NCI-H1930 (cell line): Measurements from ENCODE around the gene TBC1D2.
A peak's percentile ranks its signal among the peaks of the same experiment; 100 is the strongest.
"Not testable (repeated sequence)": the region's sequence is repeated elsewhere in the genome, so short reads cannot be mapped to it uniquely, and the experiment has no call there.

ENCODE experiments used
- DNase-seq, 2 experiments: peaks; one replicate each; lab custom pipeline; 2025; lab: John Stamatoyannopoulos, UW

Gene TBC1D2

DNA sequence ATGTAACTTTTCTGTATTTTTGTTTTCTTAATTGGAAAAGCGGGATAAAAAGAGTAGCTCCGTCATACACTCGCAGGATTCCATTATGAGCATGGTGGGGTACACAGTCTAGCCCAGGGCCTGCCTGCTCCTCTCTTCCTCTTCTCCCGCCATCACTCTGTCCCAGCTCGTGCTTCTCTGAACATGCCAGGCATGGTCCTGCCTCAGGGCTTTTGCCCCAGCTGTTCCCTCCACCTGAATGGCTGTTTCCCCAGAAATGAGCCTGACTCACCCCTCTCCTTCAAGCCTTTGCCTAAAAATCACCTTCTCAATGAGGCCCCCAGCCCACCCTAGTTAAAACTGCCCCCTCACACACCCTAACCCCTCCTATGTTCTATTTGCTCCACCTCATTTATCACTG, 67.5 kb downstream of the TBC1D2 start:
- DNase-seq: no peak

DNA sequence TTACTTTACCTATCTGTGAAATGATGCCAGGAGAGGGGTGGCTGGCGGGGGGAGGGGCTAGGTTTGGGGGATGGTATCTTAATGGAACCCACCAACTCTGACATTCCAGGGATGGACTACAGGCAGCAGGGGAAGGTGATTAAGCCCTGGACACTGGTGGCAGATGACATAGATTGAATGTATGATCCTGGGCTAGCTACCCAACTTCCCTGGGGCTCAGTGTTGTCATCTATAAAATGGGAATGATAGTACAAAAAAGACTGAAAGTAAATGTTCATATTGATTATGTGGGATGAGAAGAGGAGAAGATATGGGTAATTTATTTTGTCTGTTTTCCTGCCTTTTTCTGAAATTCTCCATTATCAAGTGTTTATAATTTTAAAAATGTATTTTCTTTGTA, 69.2 kb downstream of the TBC1D2 start:
- DNase-seq: no peak

DNA sequence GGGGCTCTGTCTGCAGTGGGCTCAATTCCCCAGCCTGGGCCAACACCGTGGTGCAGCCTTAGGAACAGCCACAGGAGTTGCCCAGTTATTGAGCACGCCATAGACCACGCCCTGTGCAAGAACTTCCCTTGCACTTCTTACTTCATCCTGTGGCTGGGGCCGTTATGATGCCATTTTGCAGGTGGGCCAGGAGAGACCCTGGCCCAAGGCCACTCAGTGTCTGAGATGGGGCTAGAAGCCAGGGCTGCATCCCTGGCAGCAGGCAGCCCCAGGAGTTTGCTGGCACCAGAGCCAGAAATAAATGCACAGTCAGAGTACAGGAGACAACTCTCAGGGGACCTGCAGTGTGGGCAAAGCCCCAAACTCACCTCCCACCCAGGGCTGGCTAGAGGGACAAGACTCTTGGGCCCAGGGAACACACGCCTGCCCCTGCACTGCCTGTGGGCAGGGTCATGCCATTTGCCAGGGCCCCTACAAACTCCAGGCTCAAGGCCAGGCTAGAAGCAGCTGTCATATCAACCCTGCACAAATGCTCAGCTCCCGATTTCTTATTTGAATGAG, 69.8 kb downstream of the TBC1D2 start:
- no peak for DNase-seq

DNA sequence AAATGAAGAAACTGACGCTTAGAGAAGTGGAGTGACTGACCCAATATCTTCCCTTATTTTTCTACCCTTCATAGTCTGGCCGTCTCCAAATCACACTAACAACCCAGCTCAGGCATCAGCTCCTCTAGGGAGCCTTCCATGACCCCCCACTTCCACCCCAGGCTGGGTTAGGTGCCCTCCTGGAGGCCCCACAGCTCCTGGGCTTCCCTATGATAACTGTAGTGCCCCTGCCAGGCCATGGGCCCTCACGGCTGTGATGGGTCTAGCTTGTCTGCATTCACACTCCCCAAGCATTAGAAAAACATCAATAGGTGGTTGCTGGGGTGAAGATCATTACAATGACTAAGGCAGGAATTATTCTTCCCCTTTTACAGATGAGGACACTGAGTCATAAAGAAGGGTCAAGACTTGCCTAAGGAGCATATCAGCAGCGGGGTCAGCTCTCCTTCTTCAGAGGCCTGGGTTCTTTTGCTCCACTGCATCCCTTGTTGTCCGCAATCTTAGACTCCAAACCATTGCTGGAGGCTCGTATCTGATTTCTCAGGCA, 70.4 kb downstream of the TBC1D2 start:
- no peak for DNase-seq

DNA sequence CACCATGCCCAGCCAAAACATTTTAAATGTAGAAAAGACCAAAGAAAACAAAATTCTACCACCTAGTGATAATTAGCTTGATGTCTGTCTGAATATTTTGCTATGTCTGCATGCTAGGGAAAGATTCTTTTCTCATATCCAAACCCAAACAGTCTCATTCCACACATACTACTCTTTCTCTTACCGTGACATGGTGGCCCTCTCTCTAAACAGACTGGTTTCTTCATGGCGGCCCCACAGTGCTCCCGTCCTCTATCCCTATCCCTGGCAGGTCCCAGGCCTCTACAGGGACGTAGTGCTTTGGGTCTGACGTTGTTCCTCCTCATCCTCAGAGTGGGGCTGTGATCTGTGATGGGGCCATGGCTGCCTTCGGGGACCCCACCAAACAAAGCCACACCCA, 71.1 kb downstream of the TBC1D2 start:
- DNase-seq: no peak

DNA sequence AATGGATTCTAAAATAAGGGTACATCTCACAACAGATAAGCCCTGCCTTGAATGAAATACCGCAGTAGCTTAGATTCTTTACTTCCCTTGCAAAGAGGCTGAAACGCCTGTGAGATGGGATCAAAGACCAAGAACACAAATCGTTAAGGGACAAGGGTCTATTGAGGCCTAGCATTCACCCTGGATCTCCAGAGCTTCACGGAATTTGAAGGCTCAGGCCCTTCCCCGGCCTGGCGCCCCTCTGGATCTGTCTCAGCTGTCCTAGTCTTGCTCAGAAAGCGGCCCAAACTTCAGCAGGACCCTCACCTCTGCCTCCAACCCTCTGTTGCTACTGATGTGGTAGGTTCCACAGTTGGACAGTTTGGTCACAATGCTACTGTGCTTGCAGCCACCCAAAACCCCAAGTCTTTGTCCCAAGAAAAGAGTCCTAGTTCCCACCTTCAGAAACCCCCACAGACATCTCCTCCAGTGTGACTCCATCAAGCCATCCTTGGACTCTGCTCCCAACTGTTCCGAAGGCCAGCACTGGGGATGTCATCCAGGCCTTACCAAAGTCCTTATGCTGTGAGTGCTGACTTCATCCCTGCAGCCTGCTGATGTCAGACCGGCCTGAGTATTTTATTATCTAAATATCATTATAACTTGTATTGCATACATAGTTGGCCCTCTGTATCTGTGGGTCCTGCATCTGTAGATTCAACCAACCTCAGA, 72.4 kb downstream of the TBC1D2 start:
- DNase-seq: no peak

DNA sequence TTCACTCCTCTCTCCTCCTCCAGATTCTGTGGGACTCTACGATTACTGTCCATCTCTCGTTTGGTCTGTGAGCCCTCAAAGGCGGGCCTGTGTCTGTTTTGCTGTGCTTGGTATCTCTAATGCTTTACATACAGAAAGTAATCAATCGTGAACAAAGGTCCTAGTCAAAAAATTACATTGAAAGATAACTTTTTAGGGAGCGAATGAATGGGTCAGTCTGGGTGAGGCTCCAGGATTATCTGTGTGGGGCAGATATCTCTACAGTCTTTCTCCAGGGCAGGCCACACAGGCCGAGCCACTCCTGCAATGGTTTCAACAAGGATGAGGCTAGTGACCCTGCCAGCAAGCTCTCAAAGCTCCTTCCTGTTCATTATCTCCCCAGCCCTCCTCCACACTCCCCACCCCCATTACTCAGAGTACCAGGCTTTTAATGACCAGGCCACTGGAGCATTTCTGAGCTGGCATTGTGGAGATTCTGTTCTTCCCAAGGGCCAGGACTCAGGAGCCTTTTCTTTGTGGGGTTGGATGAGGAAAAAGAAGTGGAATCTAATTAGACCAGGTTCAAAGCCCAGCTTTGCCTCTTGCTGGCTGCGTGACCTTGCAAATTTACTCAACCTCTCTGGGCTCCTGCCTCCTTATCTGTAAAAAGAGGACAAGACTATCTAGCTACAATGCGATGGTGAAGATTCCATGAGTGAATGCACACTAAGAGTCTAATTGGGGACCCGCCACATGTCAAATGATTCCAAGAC, 73.2 kb downstream of the TBC1D2 start:
- no peak for DNase-seq

DNA sequence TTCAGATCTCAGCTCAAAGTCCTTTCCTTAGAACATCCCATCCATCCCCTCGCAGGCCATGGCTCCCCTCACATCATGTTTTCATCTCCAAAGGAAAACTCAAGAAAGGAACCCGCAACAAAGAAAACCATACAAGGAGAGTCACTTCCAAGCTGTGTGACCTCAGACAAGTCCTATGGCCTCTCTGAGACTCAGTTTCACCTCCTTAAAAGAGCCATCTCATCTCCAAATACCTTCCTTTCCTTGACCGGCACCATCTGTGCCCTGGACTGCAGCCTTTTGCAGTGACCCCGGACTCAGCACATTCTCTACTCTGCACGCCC, 73.7 kb downstream of the TBC1D2 start:
- DNase-seq: no peak

DNA sequence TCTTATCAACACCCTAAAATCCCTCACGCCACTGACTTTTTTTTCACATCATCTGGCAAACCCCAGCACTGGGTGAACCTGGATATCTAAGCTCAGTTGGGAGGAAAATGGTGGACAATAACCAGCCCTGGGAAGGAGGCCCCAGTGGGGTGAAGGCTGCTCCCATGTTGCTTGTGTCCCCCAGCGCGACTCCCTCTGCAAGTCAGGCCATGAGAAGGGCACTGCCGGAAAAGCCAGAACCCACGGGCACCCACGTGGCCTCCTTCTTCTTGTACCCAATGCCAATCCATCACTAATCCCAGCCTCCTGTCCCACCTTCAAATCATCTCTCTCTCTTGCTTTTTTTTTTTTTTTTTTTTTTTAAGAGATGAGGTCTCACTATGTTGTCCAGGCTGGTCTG, 74.5 kb downstream of the TBC1D2 start:
- DNase-seq: no peak

DNA sequence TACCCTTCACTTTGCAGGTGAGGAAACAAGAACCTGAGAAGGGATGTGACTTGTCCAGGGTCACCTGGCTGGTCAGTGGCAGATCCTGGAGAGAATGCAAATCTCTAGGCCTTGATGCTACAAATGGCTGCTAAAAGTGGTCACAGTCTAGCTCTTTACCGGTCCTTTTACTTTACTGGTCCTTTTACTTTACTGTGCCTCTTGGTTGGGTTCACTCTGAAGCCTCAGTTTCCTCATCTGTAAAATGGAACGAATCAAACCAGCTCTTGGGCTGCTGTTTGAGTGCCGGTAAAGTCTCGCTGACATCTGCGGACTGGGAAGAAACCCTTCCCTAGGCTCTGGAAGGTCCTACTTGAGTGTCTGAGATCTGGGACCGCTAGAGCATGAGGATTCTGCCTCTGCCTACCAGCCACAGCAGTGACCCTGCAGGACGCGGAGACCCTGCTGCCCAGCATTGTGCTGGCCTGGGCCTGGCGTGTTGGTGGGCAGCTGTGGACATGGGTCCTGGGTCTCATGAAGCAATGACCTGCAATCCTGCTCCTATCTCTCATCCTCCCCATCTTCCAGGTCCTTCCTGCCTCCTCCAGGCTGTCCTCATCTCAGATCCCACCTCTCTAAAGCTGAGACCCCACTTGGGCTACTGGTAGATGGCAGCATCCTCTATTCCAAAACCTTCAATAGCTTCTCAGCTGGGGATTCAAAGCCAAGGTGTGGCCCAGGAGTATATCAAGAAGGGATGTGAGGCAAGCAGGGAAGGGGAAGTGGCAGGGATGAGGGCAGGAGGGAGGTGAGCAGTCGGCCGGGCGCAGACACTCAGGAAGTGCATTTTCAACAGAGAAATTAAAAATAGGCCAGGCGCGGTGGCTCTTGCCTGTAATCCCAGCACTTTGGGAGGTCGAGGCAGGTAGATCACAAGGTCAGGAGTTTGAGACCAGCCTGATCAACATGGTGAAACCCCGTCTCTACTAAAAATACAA, 76.3 kb downstream of the TBC1D2 start:
- DNase-seq: no peak

DNA sequence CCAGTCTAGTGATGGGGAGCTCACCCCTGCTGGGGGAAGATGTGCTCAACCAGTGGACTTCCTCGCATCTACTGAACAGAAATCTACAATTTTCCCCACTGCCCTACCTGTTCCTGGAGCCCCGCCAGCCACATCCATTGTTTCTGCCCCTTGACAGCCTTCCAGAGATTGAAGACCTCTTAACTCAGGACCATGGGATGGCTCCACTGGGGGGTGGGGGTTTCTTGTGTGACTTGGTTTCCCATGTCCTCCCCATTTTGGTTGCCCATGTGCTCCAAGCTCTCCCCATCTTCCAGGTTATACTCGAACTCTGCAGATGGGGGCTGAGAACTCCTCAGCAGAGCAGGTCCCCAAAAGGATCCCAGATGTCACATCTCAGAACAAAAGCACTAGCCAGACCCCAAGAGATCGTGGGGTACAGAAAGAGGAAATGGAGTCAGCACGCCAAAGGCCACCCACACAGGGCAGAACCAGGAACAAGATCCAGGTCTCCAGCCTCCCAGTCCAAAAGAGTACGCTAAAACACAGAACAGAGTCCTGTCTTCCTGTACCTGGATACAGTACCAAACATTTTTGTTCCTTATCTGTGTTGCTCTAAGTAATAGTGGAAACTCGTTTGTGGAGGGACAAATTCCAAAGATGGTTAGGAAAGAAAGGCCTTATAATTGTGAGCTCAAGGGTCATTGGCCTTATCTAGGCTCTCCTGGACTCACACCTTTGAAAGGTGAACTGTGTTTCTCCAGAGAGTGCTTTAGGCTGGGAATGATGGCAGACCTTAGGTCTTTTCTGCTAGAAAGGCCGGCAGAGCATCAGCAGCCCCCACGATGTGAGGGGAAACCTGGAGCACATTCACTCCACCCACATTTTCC, 78.8 kb downstream of the TBC1D2 start:
- no peak for DNase-seq

DNA sequence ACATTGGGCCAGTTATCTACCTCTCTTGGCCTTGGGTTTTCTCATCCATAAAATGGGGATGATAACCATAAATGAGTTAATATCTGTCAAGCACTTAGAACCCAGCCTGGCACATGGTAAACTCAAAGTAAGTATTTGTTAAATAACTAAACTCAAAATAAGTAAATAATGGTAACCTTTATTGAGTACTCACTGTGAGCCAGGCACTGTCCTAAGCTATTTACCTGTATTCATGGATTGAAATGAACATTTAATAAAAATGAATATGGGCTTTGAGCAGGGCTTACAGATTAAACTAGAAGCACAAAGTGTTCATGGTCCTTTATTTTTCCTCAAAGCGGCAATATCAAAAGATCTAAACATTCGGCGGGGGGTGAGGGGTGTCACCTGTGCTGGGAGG, 79.7 kb downstream of the TBC1D2 start:
- no peak for DNase-seq

DNA sequence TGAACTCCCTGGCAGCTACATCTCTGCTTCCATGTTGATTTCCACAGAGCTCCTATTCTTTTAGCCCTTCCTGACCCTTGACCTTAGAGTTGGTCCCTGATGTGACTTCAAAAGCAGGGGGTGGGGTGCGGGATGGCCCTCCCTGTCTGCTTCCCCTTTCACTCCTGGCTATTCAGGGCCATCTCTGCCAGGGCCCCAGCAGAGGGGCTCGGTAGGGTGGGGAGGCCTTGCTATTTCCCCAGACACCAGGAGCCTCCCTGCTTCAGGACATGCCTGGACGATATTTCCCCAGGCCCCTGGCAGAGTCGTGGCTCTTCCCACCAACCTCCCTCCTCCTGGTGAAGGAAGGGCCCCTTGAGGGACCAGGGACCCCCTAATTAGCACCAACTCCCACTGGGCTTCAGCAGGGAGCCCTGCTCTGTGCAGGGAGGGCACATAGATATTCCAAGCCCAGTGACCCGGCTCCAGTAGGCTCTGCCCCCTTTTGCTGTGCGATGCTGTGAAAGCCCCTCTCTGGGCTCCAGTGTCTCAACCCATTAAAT, 80.3 kb downstream of the TBC1D2 start:
- no peak for DNase-seq

DNA sequence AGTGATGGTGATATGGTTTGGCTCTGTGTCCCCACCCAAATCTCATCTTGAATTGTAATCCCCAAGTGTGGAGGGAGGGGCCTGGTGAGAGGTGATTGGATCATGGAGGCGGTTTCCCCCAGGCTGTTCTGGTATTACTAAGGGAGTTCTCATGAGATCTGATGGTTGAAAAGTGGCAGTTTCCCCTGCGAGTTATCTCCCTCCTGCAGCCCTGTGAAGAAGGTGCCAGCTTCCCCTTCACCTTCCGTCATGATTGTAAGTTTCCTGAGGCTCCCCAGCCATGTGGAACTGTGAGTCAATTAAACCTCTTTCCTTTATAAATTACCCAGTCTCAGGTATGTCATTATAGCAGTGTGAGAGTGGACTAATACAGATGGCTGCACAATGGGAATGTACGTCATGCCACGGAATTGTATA, 80.9 kb downstream of the TBC1D2 start:
- not testable (repeated sequence) for DNase-seq

DNA sequence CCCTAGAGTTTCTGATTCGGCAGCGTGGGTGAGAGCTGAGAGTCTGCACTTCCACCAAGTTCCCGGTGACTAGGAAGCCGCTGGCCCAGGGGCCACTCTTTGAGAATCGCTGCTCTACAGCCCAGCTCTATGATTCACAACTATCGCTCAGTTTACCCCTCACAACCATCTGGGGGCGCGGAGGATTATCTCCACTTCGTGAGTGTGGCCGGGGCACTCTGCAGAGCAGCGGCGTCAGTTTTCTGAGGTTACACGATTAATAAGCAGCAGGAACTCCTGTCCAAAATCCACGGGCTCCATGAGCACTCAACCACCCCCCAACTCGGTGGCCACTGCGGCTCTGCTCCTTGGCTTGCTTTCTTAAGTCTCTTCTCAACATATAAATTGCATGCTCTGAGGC, 82.3 kb downstream of the TBC1D2 start:
- DNase-seq: no peak

DNA sequence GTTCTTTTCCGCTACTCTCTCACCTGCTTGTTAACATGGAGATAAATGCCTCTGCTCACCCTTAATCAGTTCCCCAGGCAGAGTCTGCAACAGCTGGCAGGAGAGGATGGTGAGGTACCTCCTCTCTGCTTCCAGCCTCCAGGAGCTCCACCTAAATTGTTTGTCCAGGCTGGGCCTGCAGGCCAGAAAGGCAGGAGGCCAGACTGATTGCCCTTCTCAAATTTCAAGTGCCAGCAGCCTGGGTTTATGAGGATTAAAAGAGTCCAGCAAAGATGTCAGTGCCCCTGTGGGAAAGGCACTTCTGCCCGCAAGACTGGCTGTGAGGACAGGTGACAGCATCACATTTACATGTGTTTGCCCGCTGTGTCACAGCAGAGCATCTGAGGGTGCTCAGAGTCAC, 82.8 kb downstream of the TBC1D2 start:
- DNase-seq: peak; percentile 13

DNA sequence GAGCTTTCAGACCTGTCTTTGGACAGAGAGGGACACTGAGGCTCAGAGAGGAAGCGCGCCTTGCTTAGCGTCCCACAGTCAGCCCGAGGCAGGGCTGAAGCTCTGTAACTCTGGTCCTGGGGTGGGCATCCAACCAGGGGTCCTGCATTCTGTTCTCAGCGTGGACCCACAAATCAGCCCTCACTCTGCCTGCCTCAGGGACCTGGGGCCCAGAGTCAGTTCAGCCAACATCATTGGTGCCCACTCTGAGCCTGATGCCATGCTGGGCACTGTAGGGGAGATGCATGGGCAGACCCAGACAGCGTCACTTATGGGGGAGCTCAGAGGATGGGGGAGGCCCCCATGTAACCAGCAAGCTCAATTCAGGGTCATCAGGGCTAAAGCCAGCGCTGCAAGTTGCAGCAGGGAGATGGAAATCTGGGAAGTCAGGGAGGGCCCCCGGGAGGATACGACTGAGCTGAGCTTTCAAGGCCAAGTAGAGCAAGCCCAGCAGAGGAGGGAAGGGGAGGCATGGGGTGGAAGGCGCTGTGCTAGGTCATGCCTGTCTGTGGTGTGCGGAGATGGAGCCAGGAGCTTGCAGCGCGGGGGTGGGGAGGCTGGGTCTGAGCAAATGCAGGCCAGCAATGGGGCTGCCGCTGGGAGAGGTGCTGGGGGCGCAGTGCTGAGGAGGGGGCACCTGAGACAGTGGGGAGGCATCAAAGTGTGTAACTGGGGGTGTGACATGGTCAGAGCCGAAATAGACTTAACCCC, 84.1 kb downstream of the TBC1D2 start:
- DNase-seq: no peak

DNA sequence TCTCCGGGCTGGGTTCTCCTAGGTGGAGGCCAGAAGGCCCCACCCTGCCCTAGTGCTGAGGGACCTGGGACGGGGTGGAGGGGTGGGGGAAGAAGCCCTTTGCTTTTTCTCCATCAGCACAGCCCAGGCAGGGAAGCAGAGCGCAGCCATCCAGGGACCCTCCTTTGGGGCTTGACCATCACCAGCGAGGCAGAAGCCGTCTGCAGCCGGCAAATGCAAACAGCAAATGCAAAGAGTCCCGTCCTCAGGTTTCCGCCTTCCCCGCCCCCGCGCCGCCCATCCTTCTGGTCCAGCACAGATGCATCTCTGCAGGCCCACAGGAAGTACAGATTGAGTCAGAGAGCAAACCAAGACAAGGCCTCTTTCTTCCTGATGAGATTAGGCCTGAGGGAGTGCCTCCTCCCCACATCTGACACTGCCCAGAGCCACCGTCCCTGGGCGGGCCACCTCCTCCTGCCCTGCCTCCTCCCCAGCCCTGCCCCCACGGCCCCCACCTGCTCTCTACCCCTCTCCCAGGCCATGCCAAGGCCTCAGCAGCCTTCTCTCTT, 86.4 kb downstream of the TBC1D2 start:
- DNase-seq: no peak

DNA sequence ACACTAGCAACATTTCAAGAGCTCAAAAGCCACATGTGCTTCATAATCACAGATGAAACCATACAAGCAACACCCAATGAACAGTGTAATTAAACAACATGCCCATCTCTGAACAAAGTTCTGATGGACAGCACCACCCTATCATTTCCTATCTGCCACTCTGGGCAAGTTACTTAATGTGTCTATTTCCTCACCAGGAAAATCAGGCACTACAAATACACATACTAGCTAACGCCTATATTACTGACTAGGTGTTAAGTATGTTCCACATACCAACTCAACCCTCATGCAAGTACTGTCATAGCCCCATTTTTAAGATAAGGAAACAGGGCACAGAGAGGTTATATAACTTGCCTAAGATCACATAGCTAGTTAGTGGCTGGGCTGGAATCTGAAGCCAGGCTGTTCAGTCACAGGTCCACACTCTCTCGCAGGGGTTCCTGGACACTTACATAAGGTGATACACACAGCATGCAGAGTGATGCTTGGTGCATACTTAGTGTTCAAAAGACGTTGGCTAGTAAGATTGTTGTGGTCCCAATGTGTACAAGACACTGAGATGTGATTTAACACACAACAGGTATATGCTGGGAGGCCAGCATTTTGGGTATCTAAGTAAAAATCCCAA, 87.2 kb downstream of the TBC1D2 start:
- no peak for DNase-seq
